ENCODE results near the gene CACNA1G. TPM values are rescaled to one million over a fixed set of nuclear protein-coding genes. Genes with fewer than 3 reads are reported as not detected.

CACNA1G gene
- total and polyA plus RNA-seq, 2 experiments from 2014 or later, result 3.5 to 4.8 TPM

DNA sequence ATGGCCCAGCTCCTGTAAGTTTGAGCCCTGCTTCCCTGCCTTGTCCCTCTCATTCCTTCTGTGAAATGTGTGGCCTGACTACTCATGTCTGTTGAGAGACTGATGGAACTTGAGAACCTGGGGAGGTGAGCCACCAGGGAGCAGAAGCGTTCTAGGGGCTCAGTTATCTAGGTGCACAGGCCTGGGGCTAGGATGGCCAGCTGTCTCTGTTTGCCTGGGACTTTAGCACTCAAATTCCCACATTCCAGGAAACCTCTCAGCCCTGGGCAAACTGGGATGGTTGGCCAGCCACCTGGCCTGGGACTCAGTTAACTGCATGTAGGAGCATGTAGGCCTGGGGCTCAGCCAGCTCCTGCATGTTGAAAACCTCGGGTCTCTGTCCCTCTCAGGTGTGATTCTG is 37.3 kb upstream of the CACNA1G start:
- Histone ChIP-seq H3K4me1 (ENCODE audit: insufficient read depth) (no peaks in the 10 kb centered on the region), H3K9me3 (ENCODE audit: low read depth) (no peaks in the 10 kb centered on the region), H3K27ac (no peak overlapping the region), H3K36me3 (replicated peaks; ENCODE audit: insufficient read depth, low read depth) (no peaks in the 10 kb centered on the region), H4K20me1 (ENCODE audit: insufficient read depth, poor library complexity, severe bottlenecking) (no peaks in the 10 kb centered on the region), H2AFZ (no peak overlapping the region), H3K9me2 (replicated peaks; ENCODE audit: insufficient read depth) (no peaks in the 10 kb centered on the region), H3K4me2 (no peak overlapping the region), H3K27me3 (no peaks in the 10 kb centered on the region), H3K79me2 (no peaks in the 10 kb centered on the region), H3K4me3 (no peak overlapping the region)
- no peak for DNase-seq (ENCODE audit: low spot score)
- WGBS (ENCODE audit: low lambda C conversion rate, missing lambda C conversion rate), result 75% methylated on average over 2 of the region's 2 CpGs
- no peak for TF ChIP-seq EZH2phosphoT487 (IDR thresholded peaks at IDR 0.05; ENCODE audit: low read depth, severe bottlenecking, unreplicated experiment)
- TF ChIP-seq, protein P1, sequence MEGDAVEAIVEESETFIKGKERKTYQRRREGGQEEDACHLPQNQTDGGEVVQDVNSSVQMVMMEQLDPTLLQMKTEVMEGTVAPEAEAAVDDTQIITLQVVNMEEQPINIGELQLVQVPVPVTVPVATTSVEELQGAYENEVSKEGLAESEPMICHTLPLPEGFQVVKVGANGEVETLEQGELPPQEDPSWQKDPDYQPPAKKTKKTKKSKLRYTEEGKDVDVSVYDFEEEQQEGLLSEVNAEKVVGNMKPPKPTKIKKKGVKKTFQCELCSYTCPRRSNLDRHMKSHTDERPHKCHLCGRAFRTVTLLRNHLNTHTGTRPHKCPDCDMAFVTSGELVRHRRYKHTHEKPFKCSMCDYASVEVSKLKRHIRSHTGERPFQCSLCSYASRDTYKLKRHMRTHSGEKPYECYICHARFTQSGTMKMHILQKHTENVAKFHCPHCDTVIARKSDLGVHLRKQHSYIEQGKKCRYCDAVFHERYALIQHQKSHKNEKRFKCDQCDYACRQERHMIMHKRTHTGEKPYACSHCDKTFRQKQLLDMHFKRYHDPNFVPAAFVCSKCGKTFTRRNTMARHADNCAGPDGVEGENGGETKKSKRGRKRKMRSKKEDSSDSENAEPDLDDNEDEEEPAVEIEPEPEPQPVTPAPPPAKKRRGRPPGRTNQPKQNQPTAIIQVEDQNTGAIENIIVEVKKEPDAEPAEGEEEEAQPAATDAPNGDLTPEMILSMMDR (IDR thresholded peaks at IDR 0.05; ENCODE audit: poor library complexity), result no peak
- no peak for TF ChIP-seq EZH2 (IDR thresholded peaks at IDR 0.05; ENCODE audit: borderline replicate concordance)

DNA sequence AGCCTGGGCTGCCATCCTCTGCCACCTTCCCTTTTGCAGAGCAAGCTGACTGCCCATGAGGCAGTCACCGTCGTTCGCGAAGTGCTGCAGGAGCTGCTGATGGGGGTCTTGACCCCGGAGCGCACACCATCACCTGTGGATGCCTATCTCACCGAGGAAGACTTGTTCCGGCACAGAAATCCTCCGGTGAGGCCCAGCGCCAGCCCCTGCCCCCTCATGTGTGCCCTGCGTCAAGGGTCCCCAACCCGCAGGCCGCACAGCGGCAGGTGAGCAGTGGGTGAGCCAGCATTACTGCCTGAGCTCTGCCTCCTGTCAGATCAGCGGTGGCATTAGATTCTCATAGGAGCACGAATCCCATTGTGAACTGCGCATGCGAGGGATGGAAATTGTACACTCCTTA is 35.7 kb upstream of the CACNA1G start:
- Histone ChIP-seq H2AFZ (no peak overlapping the region), H4K20me1 (ENCODE audit: insufficient read depth, poor library complexity, severe bottlenecking) (no peaks in the 10 kb centered on the region), H3K27me3 (no peaks in the 10 kb centered on the region), H3K79me2 (no peaks in the 10 kb centered on the region), H3K9me2 (replicated peaks; ENCODE audit: insufficient read depth) (no peaks in the 10 kb centered on the region), H3K4me1 (ENCODE audit: insufficient read depth) (no peaks in the 10 kb centered on the region), H3K27ac (no peak overlapping the region), H3K4me3 (no peak overlapping the region), H3K9me3 (ENCODE audit: low read depth) (no peaks in the 10 kb centered on the region), H3K36me3 (replicated peaks; ENCODE audit: insufficient read depth, low read depth) (no peaks in the 10 kb centered on the region), H3K4me2 (no peak overlapping the region)
- TF ChIP-seq, protein P1 (IDR thresholded peaks at IDR 0.05; ENCODE audit: poor library complexity), result no peak
- TF ChIP-seq EZH2phosphoT487 (IDR thresholded peaks at IDR 0.05; ENCODE audit: low read depth, severe bottlenecking, unreplicated experiment) (no peak), EZH2 (IDR thresholded peaks at IDR 0.05; ENCODE audit: borderline replicate concordance) (no peak)
- WGBS (ENCODE audit: low lambda C conversion rate, missing lambda C conversion rate), result 96% methylated on average over 16 of the region's 18 CpGs
- DNase-seq (ENCODE audit: low spot score), result no peak

- Histone ChIP-seq H3K27ac (no peak overlapping the region), H2AFZ (no peak overlapping the region), H3K36me3 (replicated peaks; ENCODE audit: insufficient read depth, low read depth) (no peaks in the 10 kb centered on the region), H3K4me3 (no peak overlapping the region), H4K20me1 (ENCODE audit: insufficient read depth, poor library complexity, severe bottlenecking) (no peaks in the 10 kb centered on the region), H3K4me2 (no peak overlapping the region), H3K9me3 (ENCODE audit: low read depth) (no peaks in the 10 kb centered on the region), H3K9me2 (replicated peaks; ENCODE audit: insufficient read depth) (no peaks in the 10 kb centered on the region), H3K4me1 (ENCODE audit: insufficient read depth) (peaks cover 4% of the 10 kb centered on the region), H3K79me2 (no peaks in the 10 kb centered on the region), H3K27me3 (no peaks in the 10 kb centered on the region)
- TF ChIP-seq EZH2 (IDR thresholded peaks at IDR 0.05; ENCODE audit: borderline replicate concordance) (no peak), EZH2phosphoT487 (IDR thresholded peaks at IDR 0.05; ENCODE audit: low read depth, severe bottlenecking, unreplicated experiment) (no peak)
- TF ChIP-seq, protein P1 (IDR thresholded peaks at IDR 0.05; ENCODE audit: poor library complexity), result no peak
- 47% methylated on average over 5 of the region's 5 CpGs for WGBS (ENCODE audit: low lambda C conversion rate, missing lambda C conversion rate)
- DNase-seq (ENCODE audit: low spot score), result no peak
Observed at GRCh38 chr17:50527155-50527762, 33.3 kb upstream of the CACNA1G start.

All from hepatocyte (in vitro differentiated cells).